H54 (cell line): ENCODE results near the gene RAB36.

Experiments used
- DNase-seq: peaks from one replicate; pipeline ENCODE4 v3.0.0; 2011; ENCODE audit warnings: low spot score, mixed read lengths; ENCODE audit not compliant: insufficient read length
- FAIRE-seq: peaks from 3 replicates; lab custom pipeline; 2011; peaks lifted over from hg19 to GRCh38; lab: Jason Lieb, UNC
- POLR2A ChIP-seq: IDR thresholded peaks from 2 replicates; pipeline ENCODE4 v1.6.1; 2011; ENCODE audit warnings: low read depth, mild to moderate bottlenecking, low read length

The RAB36 gene

DNA sequence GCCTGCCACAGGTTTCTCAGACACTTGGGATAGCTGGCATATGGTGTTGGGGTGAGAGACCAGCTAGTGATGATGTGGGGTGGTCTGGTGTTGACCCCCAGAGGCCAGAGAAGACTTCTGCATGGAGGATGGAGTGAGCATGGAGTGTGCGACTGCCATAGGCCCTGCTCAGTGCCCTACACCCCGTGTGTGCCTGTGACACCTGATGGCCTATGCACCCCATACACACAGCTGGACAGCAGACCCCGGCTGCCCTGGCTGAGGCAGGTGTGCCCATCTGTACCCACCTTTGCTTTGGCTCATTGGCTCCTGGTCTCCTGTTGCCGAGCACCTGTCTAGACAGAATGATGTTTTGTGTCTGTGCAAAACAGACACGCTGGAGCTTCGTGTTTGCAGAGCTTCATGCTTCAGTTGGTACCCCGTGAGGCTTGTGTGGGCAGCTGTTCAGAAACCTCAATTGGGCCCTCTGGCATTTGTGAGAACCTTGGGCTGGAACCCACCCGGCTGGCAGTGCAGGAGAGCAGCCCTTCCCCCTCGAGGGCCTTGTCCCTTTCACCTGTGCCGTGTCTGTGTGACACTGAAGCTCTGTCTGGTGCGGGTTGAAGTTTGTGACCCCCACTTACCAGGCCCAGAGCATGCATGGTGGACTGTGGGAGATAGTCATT lies 62.6 kb downstream of the RAB36 start:
- DNase-seq (no peak), FAIRE-seq (no peak)

GRCh38 chr22:23210428-23211170 lies 65.3 kb downstream of the RAB36 start:
- FAIRE-seq (no peak), DNase-seq (no peak)
- TF ChIP-seq POLR2A: no peak

More for the DNA sequence above, 62.6 kb downstream of the RAB36 start:
- no peak for TF ChIP-seq POLR2A

GRCh38 chr22:23211622-23212021 lies 66.3 kb downstream of the RAB36 start:
- TF ChIP-seq POLR2A: no peak
- FAIRE-seq: no peak
- no peak for DNase-seq

GRCh38 chr22:23212061-23213021 lies 67.1 kb downstream of the RAB36 start:
- no peak for TF ChIP-seq POLR2A
- DNase-seq (no peak), FAIRE-seq (no peak)

- TF ChIP-seq POLR2A: no peak
- FAIRE-seq (no peak), DNase-seq (no peak)
Measured at GRCh38 chr22:23213022-23213555, 67.8 kb downstream of the RAB36 start.

DNA sequence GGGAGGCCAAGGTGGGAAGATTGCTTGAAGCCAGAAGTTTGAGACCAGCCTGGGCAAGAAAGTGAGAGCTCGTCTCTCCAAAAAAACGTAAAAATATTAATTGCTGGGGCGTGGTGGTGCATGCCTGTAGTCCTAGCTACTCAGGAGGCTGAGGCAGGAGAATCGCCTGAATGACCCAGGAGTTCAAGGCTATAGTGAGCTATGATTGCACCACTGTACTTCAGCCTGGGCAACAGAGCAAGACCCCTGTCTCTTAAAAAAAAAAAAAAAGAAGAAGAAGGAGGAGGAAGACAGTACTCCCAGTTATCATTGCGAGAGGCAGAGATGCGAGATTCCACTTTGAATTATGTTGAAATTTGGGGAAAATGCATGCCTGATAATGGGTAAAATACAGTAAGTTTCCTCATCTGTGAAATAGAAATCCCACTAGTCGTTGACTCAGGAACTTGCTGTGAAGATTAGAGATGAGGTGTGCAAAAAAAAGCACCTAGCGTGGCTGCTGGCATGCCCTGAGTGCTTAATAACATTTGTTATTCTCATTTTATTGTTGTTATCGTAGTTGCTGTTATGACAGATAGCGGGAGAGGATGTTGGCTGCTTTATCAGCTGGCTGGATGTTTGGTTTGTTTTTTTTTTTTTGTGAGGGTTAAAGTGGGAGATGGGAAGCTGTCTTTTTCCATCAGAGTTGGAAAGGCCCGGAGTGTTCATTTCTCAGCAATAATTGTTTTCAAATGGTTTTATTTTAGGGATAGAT lies 68.5 kb downstream of the RAB36 start:
- TF ChIP-seq POLR2A: no peak
- no peak for FAIRE-seq

More for the DNA sequence above, 68.5 kb downstream of the RAB36 start:
- no peak for DNase-seq
